Thymus (tissue), 14 donors: Measurements from ENCODE around the gene CALCR. TPM values are rescaled to one million over a fixed set of nuclear protein-coding genes. Genes with fewer than 3 reads are reported as not detected.

Source experiments
- DNase-seq, 9 donors: peaks; one replicate each; pipeline ENCODE4 v3.0.0-alpha.2; 2013; ENCODE audit warnings: low spot score in 9 of 9, low read depth in 6 of 9, missing footprints in 1 of 9
- H3K27ac ChIP-seq, 2 donors: one replicate each; pipeline ENCODE4 v1.5.1; 2013; ENCODE audit warnings: control low read depth in 1 of 2, low read depth in 1 of 2, low read length in 1 of 2, mild to moderate bottlenecking in 1 of 2, moderate library complexity in 1 of 2
- H3K27me3 ChIP-seq, 2 donors: one replicate each; pipeline ENCODE4 v1.5.1; 2013; ENCODE audit warnings: low read length in 1 of 2; ENCODE audit not compliant: control insufficient read depth in 2 of 2, insufficient read depth in 1 of 2
- H3K36me3 ChIP-seq, 2 donors: one replicate each; pipeline ENCODE4 v1.5.1; 2013; ENCODE audit warnings: low read length in 1 of 2, mild to moderate bottlenecking in 1 of 2, moderate library complexity in 1 of 2; ENCODE audit not compliant: control insufficient read depth in 2 of 2, insufficient read depth in 2 of 2
- H3K4me1 ChIP-seq, 2 donors: one replicate each; pipeline ENCODE4 v1.5.1; 2013; ENCODE audit warnings: low read length in 2 of 2; ENCODE audit not compliant: control insufficient read depth in 2 of 2, insufficient read depth in 2 of 2
- H3K4me3 ChIP-seq, 2 donors: one replicate each; pipeline ENCODE4 v1.5.1; 2013; ENCODE audit warnings: low read length in 2 of 2, control low read depth in 1 of 2, mild to moderate bottlenecking in 1 of 2
- H3K9me3 ChIP-seq, 2 donors: one replicate each; pipeline ENCODE4 v1.5.1; 2013; ENCODE audit warnings: low read length in 1 of 2, mild to moderate bottlenecking in 1 of 2; ENCODE audit not compliant: control insufficient read depth in 2 of 2, insufficient read depth in 1 of 2
- WGBS: extraction: QIAGEN DNeasy Blood & Tissue Kit; methylation state at CpG from one replicate; pipeline ENCODE4 v1.1.7; 2013; 5-methylcytosine and 5-hydroxymethylcytosine counted together
- long read RNA-seq, 10 donors: transcript quantifications; one replicate each; lab custom pipeline, GENCODE V29; 2026
- polyA plus RNA-seq: library from polyadenylated mRNA; stranded (reverse); fragments of 200-250 nt; gene quantifications from one replicate; pipeline ENCODE4 v1.2.3, GENCODE V29; 2013
- total RNA-seq: library from RNA; stranded (reverse); fragments of 120-200 nt; gene quantifications from one replicate; pipeline ENCODE4 v1.2.4, GENCODE V29; 2013
- donor health status: healthy.

The CALCR gene
- total RNA-seq (0.05 TPM), polyA plus RNA-seq (0.07 TPM)
- long read RNA-seq, donor 1 = 0 reads
- long read RNA-seq, donor 2 = 0 reads
- long read RNA-seq, donor 3 = 0 reads
- long read RNA-seq, donor 4 = 0 reads
- long read RNA-seq, donor 5 = 0 reads
- long read RNA-seq, donor 6 = 0 reads
- long read RNA-seq, donor 7 = 0 reads
- long read RNA-seq, donor 8 = 0 reads
- long read RNA-seq, donor 9 = 0 reads
- long read RNA-seq, donor 10 = 0 reads

DNA sequence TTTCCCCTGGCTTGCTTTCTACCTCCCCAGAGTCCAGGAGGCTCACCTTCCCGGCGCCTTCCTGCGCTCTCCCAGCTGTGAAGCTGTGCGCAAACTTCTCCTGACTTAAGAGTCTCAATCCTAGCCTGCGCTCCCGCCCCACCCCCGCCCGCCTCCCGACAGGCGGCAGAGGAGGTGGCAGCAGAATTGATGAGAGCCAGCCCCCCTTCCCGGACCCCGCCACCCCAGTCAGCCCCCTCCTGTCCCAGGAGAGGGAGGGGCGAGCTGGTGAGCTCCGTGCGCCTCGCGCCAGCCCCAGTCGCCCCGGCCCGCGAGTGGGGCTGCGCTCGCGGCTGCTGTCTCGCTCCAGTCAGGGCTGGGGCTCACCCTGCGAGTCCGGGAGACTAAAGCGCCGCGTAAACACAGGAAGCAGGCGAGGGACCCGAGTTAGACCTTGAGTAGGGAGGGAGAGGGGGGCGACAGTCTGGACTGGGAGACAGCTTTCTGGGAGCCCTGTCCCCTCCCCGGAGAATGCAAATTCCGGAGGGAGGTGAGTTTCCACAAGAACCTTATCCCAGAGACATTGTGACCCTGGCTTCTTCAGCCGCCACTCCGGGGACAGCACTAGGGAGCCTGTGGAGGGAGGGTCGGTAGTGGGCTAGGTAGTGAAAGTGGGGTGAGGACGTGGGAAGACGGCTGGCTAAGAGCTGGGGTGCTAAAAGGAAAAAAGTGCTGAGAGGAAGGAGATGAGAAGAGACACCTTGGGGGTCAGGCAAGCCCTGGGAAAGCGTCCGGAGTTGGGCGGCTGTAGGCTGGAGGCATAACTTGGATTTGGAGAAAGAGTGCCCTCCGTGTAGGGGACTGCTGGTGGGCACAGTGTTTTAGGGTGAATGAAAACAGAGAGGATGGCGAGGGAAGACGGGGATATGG lies at the start of gene CALCR:
Gene CALCR (minus strand): TSS at position 79 of the 909 bp plus-strand sequence. CDS start 87,743 bp downstream, outside the sequence.
- WGBS = 2% methylated on average over 46 of the region's 46 CpGs
- Histone ChIP-seq H3K27ac (no peak within 1 kb of the TSS), H3K27me3 (peaks cover 16 to 40% of the 10 kb centered on the region in 2 donors), H3K4me1 (no peaks in the 10 kb centered on the region), H3K4me3 (no peak within 1 kb of the TSS), H3K36me3 (no peaks in the 10 kb centered on the region), H3K9me3 (peaks cover 0 to 4% of the 10 kb centered on the region in 2 donors)
- DNase-seq = no peak

DNA sequence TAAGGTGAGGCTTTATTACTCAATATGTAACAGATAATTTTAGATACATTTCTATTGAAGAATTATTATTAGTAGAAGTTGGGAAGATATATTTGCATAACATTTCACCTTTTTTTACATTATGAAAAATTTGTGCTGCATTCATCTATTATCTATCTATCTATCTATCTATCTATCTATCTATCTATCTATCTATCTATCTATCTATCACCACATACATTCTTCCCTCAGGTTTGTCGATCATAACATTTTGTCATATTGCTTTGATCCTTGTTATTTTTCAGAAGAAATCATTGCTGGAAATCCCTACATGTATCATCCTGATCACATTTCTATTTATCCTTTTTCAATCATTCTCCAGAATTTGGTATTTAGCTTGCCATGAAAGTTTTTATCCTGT lies 49.3 kb upstream of the CALCR start:
- no peaks in the 10 kb centered on the region for H3K36me3 ChIP-seq
- H3K4me3 ChIP-seq = no peak overlapping the region
- WGBS = 97% methylated on average over 1 of the region's 1 CpG
- H3K27ac ChIP-seq = no peak overlapping the region
- no peaks in the 10 kb centered on the region for H3K4me1 ChIP-seq
- H3K27me3 ChIP-seq = no peaks in the 10 kb centered on the region
- no peak for DNase-seq
- no peaks in the 10 kb centered on the region for H3K9me3 ChIP-seq

DNA sequence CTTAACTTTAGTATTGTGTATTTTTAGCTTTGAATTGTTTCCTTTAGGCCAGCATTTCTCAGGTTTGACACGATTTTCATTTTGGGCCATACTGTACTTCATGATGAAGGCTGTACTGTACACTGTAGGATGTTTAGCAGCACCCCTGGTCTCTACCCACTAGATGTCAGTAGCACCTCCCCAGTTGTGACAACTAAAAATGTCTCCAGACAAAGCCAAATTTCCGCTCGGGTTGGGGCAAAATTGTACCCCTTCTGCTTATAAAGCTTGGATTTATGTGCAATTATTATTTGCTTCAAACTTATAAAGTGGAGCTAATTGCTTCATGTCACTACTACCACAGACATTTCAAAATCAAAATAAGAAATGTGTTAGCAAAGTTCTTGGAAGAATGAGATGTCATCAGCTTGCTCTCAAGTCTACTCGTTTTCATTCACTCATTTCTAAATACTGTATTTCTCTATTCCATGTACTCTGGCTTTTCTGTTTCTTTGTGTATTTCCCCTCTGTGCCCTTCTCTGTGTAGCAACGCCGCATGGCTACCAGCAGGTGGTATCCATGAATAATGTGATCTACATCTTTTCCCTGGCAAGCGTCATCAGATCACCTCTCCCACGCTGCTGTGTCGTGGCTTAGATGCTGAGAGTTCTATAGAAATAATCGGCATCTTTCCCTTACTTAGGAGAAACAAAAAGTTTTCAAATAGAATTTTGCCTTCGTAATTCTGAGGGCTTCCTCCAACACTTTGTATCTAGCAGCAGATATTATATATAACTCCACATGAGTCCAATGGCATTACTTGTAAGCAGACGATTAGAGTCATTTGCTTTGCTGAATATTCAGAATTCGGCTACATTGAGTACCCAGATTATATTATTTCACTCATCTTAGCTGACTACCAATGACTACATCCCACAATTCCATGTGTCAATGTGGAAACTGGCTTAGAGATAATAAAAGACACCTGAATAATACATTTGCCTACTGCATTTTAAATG lies 47.8 kb upstream of the CALCR start:
- no peaks in the 10 kb centered on the region for H3K4me1 ChIP-seq
- no peak overlapping the region for H3K27ac ChIP-seq
- WGBS = 86% methylated on average over 13 of the region's 13 CpGs
- DNase-seq = peak in 1 of 9 donors; percentile 2
- H3K36me3 ChIP-seq = no peaks in the 10 kb centered on the region
- H3K9me3 ChIP-seq = no peaks in the 10 kb centered on the region
- H3K4me3 ChIP-seq = no peak overlapping the region
- H3K27me3 ChIP-seq = no peaks in the 10 kb centered on the region

DNA sequence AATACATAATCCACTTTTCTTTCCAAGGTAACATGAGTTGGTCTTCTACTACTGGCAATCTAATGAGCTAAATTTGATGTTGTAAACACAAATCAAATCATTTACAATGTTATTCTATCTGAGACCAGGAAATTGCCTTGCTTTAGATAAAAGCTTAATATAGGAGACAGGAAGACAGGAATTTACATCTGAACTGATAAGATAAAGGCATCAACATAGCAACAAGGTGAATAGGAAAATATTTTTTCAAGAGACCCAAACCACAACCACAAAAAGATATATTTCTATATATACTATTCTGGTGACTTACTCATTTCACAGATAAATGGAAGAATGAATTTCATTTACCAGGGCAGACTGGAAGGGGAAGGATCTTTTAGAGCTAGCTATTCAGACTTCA lies 46.3 kb upstream of the CALCR start:
- Histone ChIP-seq H3K27ac (no peak overlapping the region), H3K9me3 (no peaks in the 10 kb centered on the region)
- no peak for DNase-seq

DNA sequence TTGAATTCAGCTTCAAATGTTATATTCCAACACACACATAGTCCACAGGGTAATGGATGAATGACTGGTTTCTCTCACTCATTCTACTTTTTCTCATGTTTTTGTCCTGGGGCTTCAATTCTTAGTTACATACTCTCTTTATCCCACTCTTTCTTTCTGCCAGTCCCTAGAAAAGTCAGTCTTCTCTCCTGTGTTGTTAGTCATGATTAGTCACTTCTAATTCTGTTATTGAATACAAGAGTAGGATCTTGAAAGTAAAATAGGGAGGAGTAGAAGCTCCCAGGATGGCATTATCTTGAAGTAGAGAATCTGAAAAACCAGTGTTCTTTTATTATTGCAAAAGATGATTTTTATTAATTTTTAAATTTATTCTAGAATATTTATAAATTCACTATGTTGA lies 45.5 kb upstream of the CALCR start:
- Histone ChIP-seq H3K9me3 (no peaks in the 10 kb centered on the region), H3K36me3 (no peaks in the 10 kb centered on the region), H3K4me1 (no peaks in the 10 kb centered on the region), H3K27ac (no peak overlapping the region), H3K4me3 (no peak overlapping the region), H3K27me3 (no peaks in the 10 kb centered on the region)
- no peak for DNase-seq

More for the DNA sequence above, 46.3 kb upstream of the CALCR start:
- Histone ChIP-seq H3K27me3 (no peaks in the 10 kb centered on the region), H3K36me3 (no peaks in the 10 kb centered on the region), H3K4me3 (no peak overlapping the region), H3K4me1 (no peaks in the 10 kb centered on the region)

DNA sequence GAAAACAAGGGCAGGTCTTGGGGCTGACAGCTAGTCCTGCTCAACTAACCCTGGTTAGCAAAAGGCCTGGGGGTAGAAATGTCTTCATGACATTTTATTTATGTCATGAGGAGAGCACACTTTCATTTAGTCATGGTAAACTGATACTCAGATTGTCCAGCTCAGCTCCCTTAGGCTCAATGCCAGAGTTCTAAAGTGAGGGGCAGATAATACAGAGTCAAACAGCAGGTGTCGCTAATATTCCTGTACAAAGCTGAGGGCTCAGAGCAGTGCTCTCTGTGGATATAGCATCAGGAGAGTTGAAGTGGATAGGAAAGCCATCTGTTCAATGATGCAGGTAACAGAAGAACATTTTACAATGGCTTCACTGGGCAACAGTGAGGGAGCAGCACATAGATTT lies 26.8 kb upstream of the CALCR start:
- 89% methylated on average over 1 of the region's 1 CpG for WGBS
- no peaks in the 10 kb centered on the region for H3K9me3 ChIP-seq
- no peaks in the 10 kb centered on the region for H3K36me3 ChIP-seq
- no peak overlapping the region for H3K4me3 ChIP-seq
- H3K27ac ChIP-seq = no peak overlapping the region
- no peak for DNase-seq
- H3K4me1 ChIP-seq = no peaks in the 10 kb centered on the region
- H3K27me3 ChIP-seq = no peaks in the 10 kb centered on the region

DNA sequence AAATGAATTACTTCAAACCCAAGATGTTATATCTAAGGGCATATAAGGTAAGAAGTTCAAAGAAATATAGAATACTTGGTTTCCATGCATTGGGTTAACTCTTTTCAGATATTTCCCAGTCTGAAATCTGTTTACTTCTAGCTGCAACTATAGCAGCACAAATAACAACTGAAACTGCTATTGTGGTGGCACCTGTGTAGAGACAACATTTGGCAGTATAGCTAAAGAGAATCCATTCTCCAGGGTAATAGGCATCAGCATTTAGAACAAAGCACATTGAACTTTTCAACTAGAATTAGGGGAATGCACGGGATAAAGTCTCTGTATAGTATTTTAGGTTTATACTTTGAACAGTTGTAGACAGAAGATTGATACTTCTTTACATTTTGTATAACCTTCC lies 19.7 kb upstream of the CALCR start:
- no peaks in the 10 kb centered on the region for H3K36me3 ChIP-seq
- no peaks in the 10 kb centered on the region for H3K9me3 ChIP-seq
- no peak overlapping the region for H3K27ac ChIP-seq
- no peak overlapping the region for H3K4me3 ChIP-seq
- 96% methylated on average over 1 of the region's 1 CpG for WGBS
- no peaks in the 10 kb centered on the region for H3K4me1 ChIP-seq
- H3K27me3 ChIP-seq = no peaks in the 10 kb centered on the region
- DNase-seq = no peak

DNA sequence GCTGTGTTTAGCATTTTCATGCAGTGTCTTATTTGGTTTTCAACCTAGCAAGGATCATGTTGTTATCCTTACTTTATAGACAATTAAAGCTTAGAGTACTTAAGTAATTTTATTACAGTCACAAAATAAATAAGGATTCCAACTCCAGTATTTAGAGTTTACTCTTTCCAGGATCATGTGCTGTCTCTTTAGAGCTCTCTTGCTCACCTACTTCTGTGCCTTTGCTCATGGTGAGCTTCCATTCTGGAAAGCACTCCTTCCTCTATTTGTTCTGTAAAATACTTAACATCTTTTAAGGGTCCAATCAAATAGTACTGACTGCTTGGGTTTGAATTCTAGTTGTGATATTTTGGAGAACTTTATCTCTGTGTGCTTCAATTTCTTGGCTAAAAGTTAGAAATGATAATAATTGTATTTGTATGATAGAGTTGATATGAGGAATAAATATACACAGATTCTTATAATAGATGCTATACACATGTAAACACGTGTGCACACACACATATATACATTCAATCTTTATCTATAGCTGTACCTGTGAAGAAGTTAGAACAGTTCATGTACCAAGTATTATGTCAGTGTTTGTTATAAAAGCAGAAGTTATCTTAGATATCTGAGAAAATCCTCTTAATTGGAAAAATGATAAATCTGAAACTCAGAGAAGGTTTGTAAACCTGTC lies 18.2 kb upstream of the CALCR start:
- no peak overlapping the region for H3K4me3 ChIP-seq
- H3K36me3 ChIP-seq = no peaks in the 10 kb centered on the region
- WGBS = 90% methylated on average over 1 of the region's 1 CpG
- no peaks in the 10 kb centered on the region for H3K9me3 ChIP-seq
- no peak for DNase-seq
- no peaks in the 10 kb centered on the region for H3K4me1 ChIP-seq
- no peaks in the 10 kb centered on the region for H3K27me3 ChIP-seq
- no peak overlapping the region for H3K27ac ChIP-seq
